ENCODE measurements around the gene ZNF521. TPM values are rescaled to one million over a fixed set of nuclear protein-coding genes. Genes with fewer than 3 reads are reported as not detected.

ZNF521 gene
- total and polyA plus RNA-seq, 2 donors (not counting 3 experiments of a cell fraction or from before 2014, with no cell fraction given): 111 to 168 TPM

DNA sequence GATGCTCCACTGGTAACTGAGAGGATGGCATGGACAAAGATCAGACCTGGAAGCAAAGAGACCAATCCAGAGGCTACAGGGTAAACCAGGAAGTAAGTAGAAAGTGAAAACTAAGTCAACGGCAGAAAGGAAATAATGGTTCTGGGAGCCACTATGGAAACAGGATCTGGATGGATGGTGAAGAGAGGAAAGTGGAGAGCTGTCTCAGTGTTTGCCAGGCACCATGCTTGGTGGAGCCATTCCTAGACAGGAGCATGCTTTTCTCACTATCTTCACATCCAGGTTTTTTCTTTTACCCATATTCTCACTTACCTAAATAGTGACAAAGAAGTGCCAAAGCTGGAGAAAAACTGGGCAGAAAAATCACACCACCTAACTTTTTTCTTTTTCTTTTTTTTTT, 22.2 kb downstream of the ZNF521 start:
- ChIA-PET CTCF (no interaction called here), POLR2A (no interaction called here)
- H3K9me3 ChIP-seq (replicated peaks; ENCODE audit: control insufficient read depth, insufficient read depth, low read length): no peaks in the 10 kb centered on the region
- intact Hi-C loops (cut with micrococcal nuclease) (no loop called here), dilution Hi-C loops (cut with MboI; ENCODE audit: extremely low pct_ligation_motif_present, low sequenced_read_pairs) (no loop called here)
- H3K79me2 ChIP-seq (ENCODE audit: control insufficient read depth, insufficient read depth, low read length): peaks cover 80% of the 10 kb centered on the region
- no peaks in the 10 kb centered on the region for H3K9me1 ChIP-seq (replicated peaks; ENCODE audit: control insufficient read depth, extremely low read depth, insufficient read depth, low read length)
- H4K20me1 ChIP-seq (replicated peaks; ENCODE audit: control insufficient read depth, extremely low read depth, insufficient read depth, low read length): peaks cover 10% of the 10 kb centered on the region
- H3K27ac ChIP-seq (ENCODE audit: insufficient read depth, low read depth, low read length): no peak overlapping the region
- H3K36me3 ChIP-seq (ENCODE audit: control insufficient read depth in 2 of 2, extremely low read depth in 1 of 2, insufficient read depth in 2 of 2, low read length in 2 of 2): no peaks in the 10 kb centered on the region
- BruUV-seq (replicated peaks): no TSS peak
- FAIRE-seq: no peak
- no peak for TF ChIP-seq EZH2 (IDR thresholded peaks at IDR 0.05; ENCODE audit: borderline replicate concordance, low read depth, low read length, severe bottlenecking)
- no peak for TF ChIP-seq MYC (IDR thresholded peaks at IDR 0.05; ENCODE audit: low read depth, low read length)
- TF ChIP-seq POLR2AphosphoS5 (IDR thresholded peaks at IDR 0.05; ENCODE audit: insufficient read depth, low read depth, low read length): no peak
- no peak overlapping the region for H2AFZ ChIP-seq (ENCODE audit: low read depth, low read length)
- no peak overlapping the region for H3K9ac ChIP-seq (replicated peaks; ENCODE audit: extremely low read depth, insufficient read depth, low read length)
- H3K27me3 ChIP-seq (ENCODE audit: control insufficient read depth in 2 of 2, insufficient read depth in 2 of 2, low read length in 2 of 2): no peaks in the 10 kb centered on the region
- no peak overlapping the region for H3K4me2 ChIP-seq (ENCODE audit: insufficient read depth, low read length)
- H3K4me3 ChIP-seq (replicated peaks in 1 of 3; ENCODE audit: insufficient read depth in 1 of 3, low read depth in 1 of 3, low read length in 3 of 3): no peak overlapping the region
- DNase-seq (ENCODE audit: low read depth, low spot score): no peak
- H3K4me1 ChIP-seq (ENCODE audit: control insufficient read depth, extremely low read depth, insufficient read depth, low read length): peaks cover 22% of the 10 kb centered on the region

DNA sequence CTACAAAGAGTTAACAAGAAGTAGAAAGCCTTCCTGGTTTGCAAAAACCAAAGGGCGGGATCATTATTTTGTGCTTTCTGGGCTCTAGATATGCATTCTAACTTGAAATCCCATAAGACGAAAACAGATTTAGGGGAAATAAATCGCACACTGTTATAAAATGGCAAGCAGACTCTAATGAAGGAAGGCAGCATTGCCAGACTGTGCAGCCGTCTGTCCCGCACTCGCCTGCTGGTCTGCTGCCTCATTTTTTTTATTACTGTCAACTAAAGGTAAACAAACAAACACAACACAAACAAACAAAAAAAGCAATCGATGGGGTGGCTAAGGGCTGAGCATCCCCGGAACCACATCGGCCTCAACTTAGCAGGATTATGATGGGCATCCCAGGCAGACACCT, 24.4 kb downstream of the ZNF521 start:
- dilution Hi-C loops (cut with MboI; ENCODE audit: extremely low pct_ligation_motif_present, low sequenced_read_pairs): no loop called here
- H3K4me2 ChIP-seq (ENCODE audit: insufficient read depth, low read length): no peak overlapping the region
- POLR2A ChIA-PET: interaction anchor here (0.6 kb wide), 1 partner anchor 17 kb away, joined by 3 read pairs; no protein-coding TSS in a partner anchor

More for the DNA sequence above, 24.4 kb downstream of the ZNF521 start:
- DNase-seq (ENCODE audit: low read depth, low spot score): no peak
- no TSS peak for BruUV-seq (replicated peaks)
- no peak overlapping the region for H3K9ac ChIP-seq (replicated peaks; ENCODE audit: extremely low read depth, insufficient read depth, low read length)
- H3K4me3 ChIP-seq (replicated peaks in 1 of 3; ENCODE audit: insufficient read depth in 1 of 3, low read depth in 1 of 3, low read length in 3 of 3): no peak overlapping the region
- no peaks in the 10 kb centered on the region for H3K9me1 ChIP-seq (replicated peaks; ENCODE audit: control insufficient read depth, extremely low read depth, insufficient read depth, low read length)
- TF ChIP-seq, protein P1, sequence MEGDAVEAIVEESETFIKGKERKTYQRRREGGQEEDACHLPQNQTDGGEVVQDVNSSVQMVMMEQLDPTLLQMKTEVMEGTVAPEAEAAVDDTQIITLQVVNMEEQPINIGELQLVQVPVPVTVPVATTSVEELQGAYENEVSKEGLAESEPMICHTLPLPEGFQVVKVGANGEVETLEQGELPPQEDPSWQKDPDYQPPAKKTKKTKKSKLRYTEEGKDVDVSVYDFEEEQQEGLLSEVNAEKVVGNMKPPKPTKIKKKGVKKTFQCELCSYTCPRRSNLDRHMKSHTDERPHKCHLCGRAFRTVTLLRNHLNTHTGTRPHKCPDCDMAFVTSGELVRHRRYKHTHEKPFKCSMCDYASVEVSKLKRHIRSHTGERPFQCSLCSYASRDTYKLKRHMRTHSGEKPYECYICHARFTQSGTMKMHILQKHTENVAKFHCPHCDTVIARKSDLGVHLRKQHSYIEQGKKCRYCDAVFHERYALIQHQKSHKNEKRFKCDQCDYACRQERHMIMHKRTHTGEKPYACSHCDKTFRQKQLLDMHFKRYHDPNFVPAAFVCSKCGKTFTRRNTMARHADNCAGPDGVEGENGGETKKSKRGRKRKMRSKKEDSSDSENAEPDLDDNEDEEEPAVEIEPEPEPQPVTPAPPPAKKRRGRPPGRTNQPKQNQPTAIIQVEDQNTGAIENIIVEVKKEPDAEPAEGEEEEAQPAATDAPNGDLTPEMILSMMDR (IDR thresholded peaks at IDR 0.05; ENCODE audit: extremely low read depth in 1 of 2, insufficient read depth in 1 of 2, low read depth in 1 of 2, low read length in 2 of 2): no peak
- TF ChIP-seq, protein P2, sequence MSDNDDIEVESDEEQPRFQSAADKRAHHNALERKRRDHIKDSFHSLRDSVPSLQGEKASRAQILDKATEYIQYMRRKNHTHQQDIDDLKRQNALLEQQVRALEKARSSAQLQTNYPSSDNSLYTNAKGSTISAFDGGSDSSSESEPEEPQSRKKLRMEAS (IDR thresholded peaks at IDR 0.05; ENCODE audit: insufficient read depth, insufficient read length): no peak
- no peak for TF ChIP-seq GATA2 (IDR thresholded peaks at IDR 0.05; ENCODE audit: insufficient read depth, insufficient read length, low read depth, low read length)
- CTCF ChIA-PET: interaction anchor here (1.5 to 1.6 kb wide), 2 partner anchors 10 to 17 kb away, joined by 3 to 5 read pairs; no protein-coding TSS in a partner anchor
- H3K27me3 ChIP-seq (ENCODE audit: control insufficient read depth in 2 of 2, insufficient read depth in 2 of 2, low read length in 2 of 2): no peaks in the 10 kb centered on the region
- H3K79me2 ChIP-seq (ENCODE audit: control insufficient read depth, insufficient read depth, low read length): peaks cover 82% of the 10 kb centered on the region
- no peak overlapping the region for H2AFZ ChIP-seq (ENCODE audit: low read depth, low read length)
- no peaks in the 10 kb centered on the region for H3K9me3 ChIP-seq (replicated peaks; ENCODE audit: control insufficient read depth, insufficient read depth, low read length)
- peaks cover 7% of the 10 kb centered on the region for H4K20me1 ChIP-seq (replicated peaks; ENCODE audit: control insufficient read depth, extremely low read depth, insufficient read depth, low read length)
- intact Hi-C loops (cut with micrococcal nuclease): loop anchor here (2.0 kb wide), 1 partner anchor 17 kb away; no protein-coding TSS in a partner anchor
- H3K27ac ChIP-seq (ENCODE audit: insufficient read depth, low read depth, low read length): no peak overlapping the region
- H3K4me1 ChIP-seq (ENCODE audit: control insufficient read depth, extremely low read depth, insufficient read depth, low read length): peaks cover 33% of the 10 kb centered on the region
- FAIRE-seq: no peak
- H3K36me3 ChIP-seq (ENCODE audit: control insufficient read depth in 2 of 2, extremely low read depth in 1 of 2, insufficient read depth in 2 of 2, low read length in 2 of 2): no peaks in the 10 kb centered on the region

Data from endothelial cell of umbilical vein (primary cell).